Lung (tissue), 12 donors: ENCODE data around the gene KLHDC4. TPM values are rescaled to one million over a fixed set of nuclear protein-coding genes. Genes with fewer than 3 reads are reported as not detected.

Experiments
- ATAC-seq: fragments of 200-7000 bp; cut with Tn5 transposase; one replicate; pipeline ENCODE4 v1.9.1; 2020; ENCODE audit warnings: moderate number of reproducible peaks; ENCODE audit not compliant: insufficient read depth, low FRiP score
- DNase-seq, 3 donors: peaks; one replicate each; pipeline ENCODE4 v3.0.0-alpha.2; 2013 to 2017
- H3K27ac ChIP-seq, 2 donors: one replicate each; pipeline ENCODE4 v1.5.1; 2013; ENCODE audit warnings: mild to moderate bottlenecking in 2 of 2, moderate library complexity in 2 of 2, control low read depth in 1 of 2, inconsistent platforms in 1 of 2, low read depth in 1 of 2, low read length in 1 of 2
- H3K27me3 ChIP-seq, 3 donors: one replicate each; pipeline ENCODE4 v1.5.1; 2013; ENCODE audit warnings: low read length in 2 of 3; ENCODE audit not compliant: control insufficient read depth in 3 of 3, insufficient read depth in 3 of 3
- H3K36me3 ChIP-seq, 4 donors: one replicate each; pipeline ENCODE4 v1.5.1; 2013; ENCODE audit warnings: low read length in 4 of 4, mild to moderate bottlenecking in 1 of 4, moderate library complexity in 1 of 4; ENCODE audit not compliant: control insufficient read depth in 4 of 4, insufficient read depth in 4 of 4
- H3K4me1 ChIP-seq, 5 donors: one replicate each; pipeline ENCODE4 v1.5.1; 2013; ENCODE audit warnings: low read length in 5 of 5, mild to moderate bottlenecking in 2 of 5, moderate library complexity in 1 of 5; ENCODE audit not compliant: control insufficient read depth in 5 of 5, insufficient read depth in 5 of 5
- H3K4me3 ChIP-seq: one replicate; pipeline ENCODE4 v1.5.1; 2013; ENCODE audit warnings: mild to moderate bottlenecking, control low read depth, moderate library complexity
- H3K9ac ChIP-seq, 2 donors: one replicate each; pipeline ENCODE4 v1.5.1; 2013; ENCODE audit warnings: low read length in 2 of 2, control low read depth in 1 of 2; ENCODE audit not compliant: insufficient read depth in 1 of 2
- H3K9me3 ChIP-seq, 4 donors: one replicate each; pipeline ENCODE4 v1.5.1; 2013; ENCODE audit warnings: low read length in 3 of 4, mild to moderate bottlenecking in 1 of 4, moderate library complexity in 1 of 4; ENCODE audit not compliant: control insufficient read depth in 4 of 4, insufficient read depth in 3 of 4
- WGBS, 2 donors: extraction: QIAGEN DNeasy Blood & Tissue Kit; methylation state at CpG; one replicate each; pipeline ENCODE4 v1.1.7; 2013; 5-methylcytosine and 5-hydroxymethylcytosine counted together
- polyA plus RNA-seq, 2 donors: library from polyadenylated mRNA; stranded (reverse); fragments of 200-250 nt; gene quantifications; one replicate each; pipeline ENCODE4 v1.2.1, GENCODE V29; 2013
- total RNA-seq, 2 donors: library from RNA; depleted of rRNA in 1 of 2; stranded (reverse); fragments of >200 nt in 1 of 2; gene quantifications; one replicate each; pipeline ENCODE4 v1.2.1, GENCODE V29; 2014 to 2021
- TF ChIP-seq, protein P1 (sequence below): IDR thresholded peaks from 2 replicates; pipeline ENCODE4 v1.5.1; 2012; ENCODE audit warnings: mild to moderate bottlenecking; ENCODE audit errors: control extremely low read depth, extremely low read depth
- donor health status: control.
- donor health status: control.
- donor health status: Bipolar disorder and iron deficiency.
- donor health status: healthy.
- donor health status: DM: yes; HTN: yes; CAD: no.

KLHDC4 gene
- total and polyA plus RNA-seq, 4 donors = 23.3 to 48.4 (median 38.4) TPM

DNA sequence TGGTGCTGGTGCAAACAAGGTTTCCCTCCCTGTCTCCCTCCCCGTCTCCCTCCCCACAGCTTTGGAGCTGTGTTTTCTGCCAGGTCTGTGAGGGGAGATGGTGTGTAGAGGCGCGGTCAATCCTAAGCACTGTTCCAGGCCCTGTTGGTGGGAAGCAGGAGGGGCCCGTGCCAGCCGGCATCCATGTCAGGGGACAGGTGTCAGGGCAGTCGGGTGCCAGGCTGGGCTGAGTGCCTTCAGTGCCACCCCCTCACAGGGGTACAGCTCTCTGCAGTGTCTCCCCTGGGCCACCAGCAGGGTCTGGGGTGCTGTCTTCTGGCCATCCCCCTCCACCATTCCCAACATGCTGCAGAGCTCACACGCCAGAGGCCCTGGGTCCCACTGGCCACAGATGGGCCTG, 73.6 kb downstream of the KLHDC4 start:
- ATAC-seq = no peak
- WGBS, 2 donors = 80 to 90% methylated on average over 7 of the region's 7 CpGs
- no peaks in the 10 kb centered on the region for H3K9me3 ChIP-seq

DNA sequence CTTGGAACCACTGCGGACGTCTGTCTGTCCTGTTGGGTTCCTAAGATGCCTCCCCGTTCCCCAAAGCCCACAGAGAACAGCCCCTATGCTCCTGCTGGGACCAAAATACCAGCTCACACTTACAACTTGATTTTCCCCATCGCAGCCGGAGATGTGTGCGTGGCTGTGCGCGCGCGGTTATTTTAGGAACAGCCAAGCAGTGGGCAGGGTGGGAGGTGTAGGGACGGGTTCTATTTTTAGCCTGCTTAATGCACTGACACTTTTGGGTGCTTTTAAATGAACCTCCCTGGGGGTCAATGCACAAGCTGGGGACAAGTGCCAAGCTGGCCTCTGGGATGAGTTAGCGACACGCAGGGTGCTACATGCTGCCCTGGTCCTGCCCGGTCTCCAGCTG, 74.1 kb downstream of the KLHDC4 start:
- H3K4me1 ChIP-seq = peaks cover 0 to 5% (median 0%) of the 10 kb centered on the region in 5 donors
- TF ChIP-seq, protein P1, sequence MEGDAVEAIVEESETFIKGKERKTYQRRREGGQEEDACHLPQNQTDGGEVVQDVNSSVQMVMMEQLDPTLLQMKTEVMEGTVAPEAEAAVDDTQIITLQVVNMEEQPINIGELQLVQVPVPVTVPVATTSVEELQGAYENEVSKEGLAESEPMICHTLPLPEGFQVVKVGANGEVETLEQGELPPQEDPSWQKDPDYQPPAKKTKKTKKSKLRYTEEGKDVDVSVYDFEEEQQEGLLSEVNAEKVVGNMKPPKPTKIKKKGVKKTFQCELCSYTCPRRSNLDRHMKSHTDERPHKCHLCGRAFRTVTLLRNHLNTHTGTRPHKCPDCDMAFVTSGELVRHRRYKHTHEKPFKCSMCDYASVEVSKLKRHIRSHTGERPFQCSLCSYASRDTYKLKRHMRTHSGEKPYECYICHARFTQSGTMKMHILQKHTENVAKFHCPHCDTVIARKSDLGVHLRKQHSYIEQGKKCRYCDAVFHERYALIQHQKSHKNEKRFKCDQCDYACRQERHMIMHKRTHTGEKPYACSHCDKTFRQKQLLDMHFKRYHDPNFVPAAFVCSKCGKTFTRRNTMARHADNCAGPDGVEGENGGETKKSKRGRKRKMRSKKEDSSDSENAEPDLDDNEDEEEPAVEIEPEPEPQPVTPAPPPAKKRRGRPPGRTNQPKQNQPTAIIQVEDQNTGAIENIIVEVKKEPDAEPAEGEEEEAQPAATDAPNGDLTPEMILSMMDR = no peak
- no peaks in the 10 kb centered on the region for H3K27me3 ChIP-seq
- no peak overlapping the region for H3K9ac ChIP-seq
- no peak for DNase-seq
- ATAC-seq = no peak
- H3K4me3 ChIP-seq = no peak overlapping the region
- no peaks in the 10 kb centered on the region for H3K9me3 ChIP-seq
- 55 to 60% methylated on average over 14 of the region's 14 CpGs for WGBS, 2 donors
- peaks cover 0 to 11% (median 0%) of the 10 kb centered on the region in 4 donors for H3K36me3 ChIP-seq
- H3K27ac ChIP-seq = no peak overlapping the region

More for the DNA sequence above, 73.6 kb downstream of the KLHDC4 start:
- no peak overlapping the region for H3K27ac ChIP-seq
- peaks cover 0 to 11% (median 0%) of the 10 kb centered on the region in 4 donors for H3K36me3 ChIP-seq
- DNase-seq = no peak
- no peak overlapping the region for H3K9ac ChIP-seq
- TF ChIP-seq, protein P1 = no peak
- no peak overlapping the region for H3K4me3 ChIP-seq
- no peaks in the 10 kb centered on the region for H3K27me3 ChIP-seq
- H3K4me1 ChIP-seq = peaks cover 0 to 5% (median 0%) of the 10 kb centered on the region in 5 donors

DNA sequence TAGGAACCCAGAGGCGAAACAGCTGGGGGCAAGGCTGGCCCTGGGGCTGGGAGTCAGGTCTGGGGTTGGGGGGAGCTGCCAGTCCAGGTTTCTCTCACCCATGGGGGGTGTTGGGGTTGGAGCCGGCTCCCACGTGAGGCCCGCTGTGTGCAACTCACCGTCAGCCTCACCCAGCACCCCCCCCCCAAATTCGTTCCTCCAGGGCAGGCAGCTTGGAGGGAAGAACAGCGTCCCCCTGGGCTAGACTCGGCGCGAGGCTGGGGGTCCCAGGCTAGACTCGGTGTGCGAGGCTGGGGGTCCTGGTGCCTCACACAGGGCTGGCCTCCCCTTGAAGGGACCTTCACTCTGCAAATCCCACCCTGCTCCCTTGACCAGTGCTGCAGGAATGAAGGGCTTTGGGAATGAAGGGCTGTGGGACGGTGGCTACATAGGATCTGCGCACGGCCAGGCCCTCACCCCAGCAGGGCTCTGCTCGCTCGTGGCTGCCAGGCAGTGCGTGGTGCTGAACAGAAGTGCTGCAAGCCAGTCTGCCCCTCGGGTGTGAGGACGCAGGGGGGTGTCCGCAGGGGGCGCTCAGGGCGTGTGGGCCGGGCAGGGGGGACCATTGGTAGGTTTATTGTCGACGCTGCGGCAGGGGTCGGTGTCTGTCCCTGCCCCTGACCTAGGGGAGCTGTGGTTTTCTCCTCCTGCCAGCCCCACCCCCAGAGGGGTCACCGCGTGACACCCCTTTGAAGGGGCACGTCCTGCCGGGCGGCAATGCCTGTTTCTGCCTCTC, 74.7 kb downstream of the KLHDC4 start:
- TF ChIP-seq, protein P1 = no peak
- 61% methylated on average over 32 to 33 of the region's 33 CpGs for WGBS, 2 donors
- no peaks in the 10 kb centered on the region for H3K27me3 ChIP-seq
- DNase-seq = no peak
- H3K27ac ChIP-seq = no peak overlapping the region
- H3K9me3 ChIP-seq = no peaks in the 10 kb centered on the region
- H3K4me3 ChIP-seq = no peak overlapping the region
- peaks cover 0 to 5% (median 0%) of the 10 kb centered on the region in 5 donors for H3K4me1 ChIP-seq
- H3K9ac ChIP-seq = no peak overlapping the region
- ATAC-seq = no peak
- H3K36me3 ChIP-seq = peaks cover 0 to 10% (median 0%) of the 10 kb centered on the region in 4 donors
